ENCODE data around the gene IQCM.

Gene IQCM

GRCh38 chr4:149398993-149399392 lies 416.6 kb downstream of the IQCM start:
- TF ChIP-seq CTCF (IDR thresholded peaks at IDR 0.05; ENCODE audit: low read depth, low read length): no peak
- DNase-seq (ENCODE audit: extremely low read depth, low read depth): no peak

DNA sequence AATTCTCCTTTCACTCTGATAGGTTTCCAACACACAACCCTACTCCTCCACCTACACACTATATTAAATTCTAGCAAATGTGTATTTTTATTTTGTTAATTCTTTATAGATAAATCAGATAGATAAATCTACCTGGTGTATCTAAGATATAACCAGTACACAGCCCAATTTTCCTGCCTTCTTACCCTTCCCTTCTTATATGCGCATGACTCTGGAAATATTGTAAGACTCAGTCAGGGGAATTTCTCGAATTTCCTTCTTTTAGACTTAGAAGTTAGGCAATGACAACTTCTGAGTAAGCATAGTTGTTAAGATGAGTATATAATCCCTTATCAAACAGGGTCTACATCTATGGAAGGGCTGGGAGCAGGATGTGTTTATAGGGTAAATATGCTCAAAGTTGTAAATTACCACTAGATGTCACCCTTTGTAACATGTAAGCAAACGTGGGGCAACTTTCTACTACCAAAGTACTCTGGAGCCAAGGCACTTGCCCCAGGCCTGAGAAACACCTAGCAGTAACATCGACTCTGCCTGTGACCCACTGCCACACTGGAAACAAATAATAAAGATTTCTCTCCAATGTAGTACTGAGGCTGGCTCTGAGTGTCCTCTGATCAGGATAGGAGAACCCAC lies 444.7 kb downstream of the IQCM start:
- peak; percentile 50 for TF ChIP-seq CTCF (IDR thresholded peaks at IDR 0.05; ENCODE audit: low read depth, low read length)
- peak; percentile 40 for DNase-seq (ENCODE audit: extremely low read depth, low read depth)

- no peak for DNase-seq (ENCODE audit: extremely low read depth, low read depth)
- TF ChIP-seq CTCF (IDR thresholded peaks at IDR 0.05; ENCODE audit: low read depth, low read length): no peak
Measured at GRCh38 chr4:149370002-149370401, 445.6 kb downstream of the IQCM start.

- no peak for TF ChIP-seq CTCF (IDR thresholded peaks at IDR 0.05; ENCODE audit: low read depth, low read length)
- no peak for DNase-seq (ENCODE audit: extremely low read depth, low read depth)
Measured at GRCh38 chr4:149353241-149353640, 462.4 kb downstream of the IQCM start.

DNA sequence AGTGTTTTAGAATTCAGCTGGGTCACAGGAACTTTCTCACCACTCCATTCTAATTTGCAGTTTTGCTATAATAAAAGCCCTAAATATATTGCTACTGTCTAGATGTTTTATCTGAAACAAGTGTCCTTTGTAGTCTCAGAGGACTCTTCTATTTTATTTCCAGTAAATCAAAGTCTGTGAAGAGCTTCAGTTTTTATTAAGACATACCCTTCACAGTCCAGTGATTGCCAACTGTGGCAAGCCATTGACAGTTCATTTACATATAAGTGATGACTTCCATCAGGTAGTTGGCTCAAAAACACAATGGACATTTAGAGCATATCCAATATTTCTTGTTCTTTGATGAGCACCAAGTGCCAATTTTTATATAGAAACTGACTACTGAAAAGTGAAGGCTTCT lies 466.1 kb downstream of the IQCM start:
- TF ChIP-seq CTCF (IDR thresholded peaks at IDR 0.05; ENCODE audit: low read depth, low read length): no peak
- no peak for DNase-seq (ENCODE audit: extremely low read depth, low read depth)

GRCh38 chr4:149347139-149347538 lies 468.5 kb downstream of the IQCM start:
- no peak for TF ChIP-seq CTCF (IDR thresholded peaks at IDR 0.05; ENCODE audit: low read depth, low read length)
- no peak for DNase-seq (ENCODE audit: extremely low read depth, low read depth)

DNA sequence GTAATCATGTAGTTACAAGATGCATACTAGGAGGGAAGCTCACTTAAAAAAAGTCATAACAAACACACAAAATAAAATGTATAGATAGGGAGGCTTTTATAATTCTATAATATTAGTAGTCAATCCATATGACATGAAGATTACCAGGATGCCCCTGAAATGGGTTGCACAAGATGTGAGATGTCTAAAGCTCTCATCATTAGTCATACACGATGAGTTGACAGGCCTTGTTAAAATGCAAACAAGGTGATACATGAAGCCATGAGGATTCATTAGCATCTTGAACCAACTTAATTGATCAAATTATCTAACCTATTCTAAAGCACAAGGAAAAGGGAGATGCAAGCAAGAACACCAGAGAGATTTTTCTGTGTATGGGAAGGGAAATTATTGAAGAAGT lies 470.2 kb downstream of the IQCM start:
- no peak for TF ChIP-seq CTCF (IDR thresholded peaks at IDR 0.05; ENCODE audit: low read depth, low read length)
- DNase-seq (ENCODE audit: extremely low read depth, low read depth): no peak

All from AG09319 (cell line).